GM23338 (cell line): Measurements from ENCODE around the gene FAM219A. TPM values are rescaled to one million over a fixed set of nuclear protein-coding genes. Genes with fewer than 3 reads are reported as not detected.
A peak's percentile ranks its signal among the peaks of the same experiment; 100 is the strongest.

Experiments used
- ATAC-seq: fragments of 200-7000 bp; cut with Tn5 transposase; 3 replicates; pipeline ENCODE4 v1.9.1; 2020
- DNase-seq: peaks from one replicate; pipeline ENCODE4 v3.0.0-alpha.2; 2015; ENCODE audit warnings: low spot score
- H2AFZ ChIP-seq: fragments of 200-600 bp; sonication (generic); 2 replicates; pipeline ENCODE4 v1.8.0; 2016; ENCODE audit warnings: antibody characterized with exemption, mild to moderate bottlenecking, moderate library complexity
- H3F3A ChIP-seq: fragments of 200-600 bp; sonication (generic); replicated peaks from 2 replicates; pipeline ENCODE4 v1.8.0; 2017; ENCODE audit warnings: antibody characterized with exemption, mixed run types, low read depth
- H3K27ac ChIP-seq: fragments of 200-600 bp; sonication (generic); 2 replicates; pipeline ENCODE4 v1.6.1; 2016; ENCODE audit warnings: low read depth
- H3K27me3 ChIP-seq: fragments of 200-600 bp; sonication (generic); 2 replicates; pipeline ENCODE4 v1.8.0; 2016; ENCODE audit warnings: mild to moderate bottlenecking, mixed run types, moderate library complexity; ENCODE audit not compliant: insufficient read depth
- H3K36me3 ChIP-seq: fragments of 200-600 bp; sonication (generic); 2 replicates; pipeline ENCODE4 v1.8.0; 2016; ENCODE audit warnings: mild to moderate bottlenecking; ENCODE audit not compliant: insufficient read depth
- H3K4me1 ChIP-seq: fragments of 200-600 bp; sonication (generic); 2 replicates; pipeline ENCODE4 v1.8.0; 2016; ENCODE audit warnings: mild to moderate bottlenecking, moderate library complexity; ENCODE audit not compliant: insufficient read depth
- H3K4me2 ChIP-seq: fragments of 200-600 bp; sonication (generic); 2 replicates; pipeline ENCODE4 v1.7.1; 2017; ENCODE audit warnings: mixed run types
- H3K4me3 ChIP-seq: fragments of 200-600 bp; sonication (generic); 2 replicates; pipeline ENCODE4 v1.6.1; 2016; ENCODE audit warnings: mixed run types
- H3K79me2 ChIP-seq: fragments of 200-600 bp; sonication (generic); replicated peaks from 2 replicates; pipeline ENCODE4 v1.8.0; 2017; ENCODE audit warnings: mild to moderate bottlenecking; ENCODE audit not compliant: insufficient read depth
- H3K9me2 ChIP-seq: fragments of 200-600 bp; sonication (generic); 2 replicates; pipeline ENCODE4 v1.8.0; 2017; ENCODE audit not compliant: insufficient read depth
- H4K20me1 ChIP-seq: fragments of 200-600 bp; sonication (generic); replicated peaks from 2 replicates; pipeline ENCODE4 v1.8.0; 2017; ENCODE audit warnings: mild to moderate bottlenecking; ENCODE audit not compliant: insufficient read depth
- H3K27ac Mint-ChIP-seq: 2 replicates; pipeline ENCODE4 v1.8.0; 2020; ENCODE audit warnings: inconsistent platforms, mild to moderate bottlenecking, moderate library complexity, mixed read lengths
- H3K27me3 Mint-ChIP-seq: 3 replicates; pipeline ENCODE4 v1.8.0; 2022; ENCODE audit warnings: low read depth, mild to moderate bottlenecking, moderate library complexity, mixed read lengths, inconsistent platforms; ENCODE audit not compliant: insufficient read depth, poor library complexity
- H3K36me3 Mint-ChIP-seq: 3 replicates; pipeline ENCODE4 v1.8.0; 2021; ENCODE audit warnings: low read depth, mild to moderate bottlenecking, inconsistent platforms, moderate library complexity, mixed read lengths
- H3K4me1 Mint-ChIP-seq: 3 replicates; pipeline ENCODE4 v1.8.0; 2020; ENCODE audit warnings: mild to moderate bottlenecking, inconsistent platforms, mixed read lengths
- H3K4me3 Mint-ChIP-seq: 3 replicates; pipeline ENCODE4 v1.8.0; 2021; ENCODE audit warnings: moderate library complexity, mild to moderate bottlenecking, inconsistent platforms, mixed read lengths
- H3K9me3 Mint-ChIP-seq: 3 replicates; pipeline ENCODE4 v1.8.0; 2020; ENCODE audit warnings: moderate library complexity, mild to moderate bottlenecking, inconsistent platforms, mixed read lengths
- CREB1 ChIP-seq: fragments of 250-450 bp; sonication (Bioruptor Pico); IDR thresholded peaks from 2 replicates; pipeline ENCODE4 v1.5.0; 2020; ENCODE audit warnings: low read depth, mild to moderate bottlenecking, moderate library complexity
- CTCF ChIP-seq, 2 experiments: fragments of 200-600 bp in 1 of 2; sonication (generic) in 1 of 2; conservative IDR thresholded peaks; 2 replicates each; pipeline versions ENCODE4 v1.5.1 to v1.6.1; 2016 to 2017; ENCODE audit warnings: antibody characterized with exemption in 2 of 2, low read depth in 2 of 2, mild to moderate bottlenecking in 2 of 2, moderate library complexity in 1 of 2
- ETS1 ChIP-seq: IDR thresholded peaks from 2 replicates; pipeline ENCODE4 v1.6.1; 2016; ENCODE audit warnings: antibody characterized with exemption
- EZH2 ChIP-seq: fragments of 200-600 bp; sonication (generic); IDR thresholded peaks from one replicate; pipeline ENCODE4 v1.8.0; 2017; ENCODE audit warnings: antibody characterized with exemption, mild to moderate bottlenecking, low read depth; ENCODE audit not compliant: unreplicated experiment
- JUNB ChIP-seq: IDR thresholded peaks from one replicate; pipeline ENCODE4 v1.6.1; 2016; ENCODE audit warnings: antibody characterized with exemption; ENCODE audit not compliant: unreplicated experiment
- NANOG ChIP-seq: IDR thresholded peaks from 2 replicates; pipeline ENCODE4 v1.6.1; 2016; ENCODE audit warnings: antibody characterized with exemption, borderline replicate concordance
- STAT1 ChIP-seq: IDR thresholded peaks from one replicate; pipeline ENCODE4 v1.6.1; 2016; ENCODE audit warnings: antibody characterized with exemption; ENCODE audit not compliant: unreplicated experiment
- ZNF114 ChIP-seq: fragments of 250-450 bp; sonication (Bioruptor Pico); IDR thresholded peaks from 2 replicates; pipeline ENCODE4 v1.5.0; 2020; ENCODE audit warnings: mild to moderate bottlenecking, moderate library complexity
- ZNF331 ChIP-seq: fragments of 250-450 bp; sonication (Bioruptor Pico); IDR thresholded peaks from 2 replicates; pipeline ENCODE4 v1.5.0; 2020; ENCODE audit warnings: low read depth, mild to moderate bottlenecking, moderate library complexity
- ZNF462 ChIP-seq: fragments of 250-450 bp; sonication (Bioruptor Pico); IDR thresholded peaks from 2 replicates; pipeline ENCODE4 v1.5.0; 2020; ENCODE audit warnings: mild to moderate bottlenecking, moderate library complexity
- polyA plus RNA-seq: library from polyadenylated mRNA; unstranded; fragments of >200 nt; fragmentation: Nextera tagmentation; extraction: Ambion mirVana; gene quantifications from 2 replicates; pipeline ENCODE4 v1.2.1, GENCODE V29; 2016
- total RNA-seq: library from RNA; depleted of rRNA; stranded (reverse); fragments of >200 nt; shearing (Covaris generic); gene quantifications from 2 replicates; pipeline ENCODE4 v1.2.3, GENCODE V29; 2014

Gene FAM219A
- total and polyA plus RNA-seq, 2 experiments from 2014 or later: 3.8 to 7.2 TPM

GRCh38 chr9:34375901-34376595 lies 82.3 kb downstream of the FAM219A start:
- Histone ChIP-seq H3K4me3 (peak overlapping the region; percentile 81), H3F3A (no peaks in the 10 kb centered on the region; the same call in 1 of the 2 replicates), H3K4me2 (peak overlapping the region; percentile 90), H3K27me3 (peaks cover 30% of the 10 kb centered on the region), H2AFZ (peak overlapping the region; percentile 89), H3K79me2 (no peaks in the 10 kb centered on the region), H4K20me1 (no peaks in the 10 kb centered on the region), H3K36me3 (no peaks in the 10 kb centered on the region), H3K27ac (no peak overlapping the region), H3K9me2 (no peaks in the 10 kb centered on the region), H3K4me1 (peaks cover 25% of the 10 kb centered on the region)
- H3K9me3 Mint-ChIP-seq: no peaks in the 10 kb centered on the region; the same call in 2 of the 3 replicates
- no peak overlapping the region for H3K27ac Mint-ChIP-seq
- ATAC-seq (peak; percentile 22), DNase-seq (peak; percentile 76)
- H3K27me3 Mint-ChIP-seq: peaks cover 31% of the 10 kb centered on the region
- H3K4me1 Mint-ChIP-seq: peaks cover 23% of the 10 kb centered on the region
- H3K36me3 Mint-ChIP-seq: peaks cover 9% of the 10 kb centered on the region
- TF ChIP-seq CTCF (conservative IDR thresholded peaks at IDR 0.05; ENCODE audit: low read depth in 2 of 2) (peak in 1 of 2 experiments; percentile 49; a peak in 3 of 4 replicates), NANOG (no peak)
- H3K4me3 Mint-ChIP-seq: peak overlapping the region; percentile 83

GRCh38 chr9:34374905-34375552 lies 83.3 kb downstream of the FAM219A start:
- Histone ChIP-seq H4K20me1 (no peaks in the 10 kb centered on the region), H2AFZ (no peak overlapping the region), H3K36me3 (no peaks in the 10 kb centered on the region), H3K4me1 (peaks cover 20% of the 10 kb centered on the region), H3K4me2 (peak overlapping the region; percentile 90), H3K27me3 (peaks cover 21% of the 10 kb centered on the region), H3K4me3 (peak overlapping the region; percentile 81), H3K79me2 (no peaks in the 10 kb centered on the region), H3K27ac (no peak overlapping the region), H3K9me2 (no peaks in the 10 kb centered on the region), H3F3A (no peaks in the 10 kb centered on the region; the same call in 1 of the 2 replicates)
- ATAC-seq (no peak), DNase-seq (peak; percentile 76)
- peaks cover 18% of the 10 kb centered on the region for H3K36me3 Mint-ChIP-seq
- peaks cover 23% of the 10 kb centered on the region for H3K4me1 Mint-ChIP-seq
- no peak overlapping the region for H3K27ac Mint-ChIP-seq
- H3K4me3 Mint-ChIP-seq: peak overlapping the region; percentile 83; the same call in 2 of the 3 replicates
- peaks cover 23% of the 10 kb centered on the region for H3K27me3 Mint-ChIP-seq
- no peaks in the 10 kb centered on the region; the same call in 2 of the 3 replicates for H3K9me3 Mint-ChIP-seq
- TF ChIP-seq STAT1 (no peak), ZNF331 (CRISPR knock-in tag) (no peak), CREB1 (no peak), ETS1 (no peak), ZNF114 (no peak), NANOG (no peak), JUNB (no peak), EZH2 (no peak), ZNF462 (CRISPR knock-in tag) (no peak)
